ENCODE data around the gene FADD. TPM values are rescaled to one million over a fixed set of nuclear protein-coding genes. Genes with fewer than 3 reads are reported as not detected.

The FADD gene
- total and polyA plus RNA-seq, 11 donors: 8.5 to 24.4 (median 10.2) TPM

- H3K4me3 ChIP-seq: no peak overlapping the region
- no peaks in the 10 kb centered on the region for H3K36me3 ChIP-seq
- H3K9me3 ChIP-seq: peaks cover 0 to 6% (median 0%) of the 10 kb centered on the region in 12 donors
- DNase-seq (no peak), ATAC-seq (no peak)
- H3K27me3 ChIP-seq: no peaks in the 10 kb centered on the region
- no peak overlapping the region for H3K27ac ChIP-seq
- peaks cover 0 to 14% (median 7%) of the 10 kb centered on the region in 12 donors for H3K4me1 ChIP-seq
- 87 to 95% (median 90%) methylated on average over 9 of the region's 9 CpGs for WGBS, 4 donors
- intact Hi-C loops (cut with DNase I): no loop called here
- TF ChIP-seq CTCF (IDR thresholded peaks at IDR 0.05) (no peak), POLR2A (IDR thresholded peaks at IDR 0.05) (no peak)
Observed at GRCh38 chr11:70233962-70234361, 30.9 kb downstream of the FADD start.

GRCh38 chr11:70240337-70240736, 37.2 kb downstream of the FADD start:
- Histone ChIP-seq H3K27ac (no peak overlapping the region), H3K4me1 (no peaks in the 10 kb centered on the region), H3K4me3 (no peak overlapping the region), H3K36me3 (no peaks in the 10 kb centered on the region), H3K27me3 (peaks cover 0 to 3% (median 0%) of the 10 kb centered on the region in 9 donors), H3K9me3 (no peaks in the 10 kb centered on the region)
- intact Hi-C loops (cut with DNase I): no loop called here
- TF ChIP-seq POLR2A (IDR thresholded peaks at IDR 0.05): no peak
- no peak for TF ChIP-seq CTCF (IDR thresholded peaks at IDR 0.05)
- DNase-seq (no peak), ATAC-seq (no peak)
- WGBS, 4 donors: 65 to 80% (median 69%) methylated on average over 10 to 16 of the region's 16 CpGs

- Histone ChIP-seq H3K27ac (no peak overlapping the region), H3K4me3 (no peak overlapping the region), H3K36me3 (no peaks in the 10 kb centered on the region), H3K9me3 (no peaks in the 10 kb centered on the region), H3K4me1 (no peaks in the 10 kb centered on the region), H3K27me3 (peaks cover 0 to 3% (median 0%) of the 10 kb centered on the region in 9 donors)
- WGBS, 4 donors: 85 to 86% (median 86%) methylated on average over 3 of the region's 3 CpGs
- intact Hi-C loops (cut with DNase I): no loop called here
- no peak for ATAC-seq
- no peak for TF ChIP-seq CTCF (IDR thresholded peaks at IDR 0.05)
- no peak for TF ChIP-seq POLR2A (IDR thresholded peaks at IDR 0.05)
- DNase-seq: no peak
Observed at GRCh38 chr11:70241709-70242108, 38.6 kb downstream of the FADD start.

- no peak for DNase-seq
- no peak for TF ChIP-seq POLR2A (IDR thresholded peaks at IDR 0.05)
- TF ChIP-seq CTCF (IDR thresholded peaks at IDR 0.05): no peak
- 55 to 66% (median 60%) methylated on average over 4 of the region's 4 CpGs for WGBS, 4 donors
Observed at GRCh38 chr11:70242885-70243284, 39.8 kb downstream of the FADD start.

More at GRCh38 chr11:70242885-70243284, 39.8 kb downstream of the FADD start:
- H3K36me3 ChIP-seq: no peaks in the 10 kb centered on the region
- H3K27me3 ChIP-seq: peaks cover 0 to 3% (median 0%) of the 10 kb centered on the region in 9 donors
- no peaks in the 10 kb centered on the region for H3K9me3 ChIP-seq
- no peak overlapping the region for H3K4me3 ChIP-seq
- H3K27ac ChIP-seq: no peak overlapping the region
- intact Hi-C loops (cut with DNase I): no loop called here
- ATAC-seq: no peak
- no peaks in the 10 kb centered on the region for H3K4me1 ChIP-seq
